HG02642 (cell line): ENCODE data around the gene CHST14.

Experiments used
- ATAC-seq: cut with Tn5 transposase; IDR thresholded peaks from one replicate; pipeline ENCODE4 v1.9.1; 2021; ENCODE audit warnings: mild to moderate bottlenecking; ENCODE audit not compliant: unreplicated experiment, poor library complexity

The CHST14 gene

DNA sequence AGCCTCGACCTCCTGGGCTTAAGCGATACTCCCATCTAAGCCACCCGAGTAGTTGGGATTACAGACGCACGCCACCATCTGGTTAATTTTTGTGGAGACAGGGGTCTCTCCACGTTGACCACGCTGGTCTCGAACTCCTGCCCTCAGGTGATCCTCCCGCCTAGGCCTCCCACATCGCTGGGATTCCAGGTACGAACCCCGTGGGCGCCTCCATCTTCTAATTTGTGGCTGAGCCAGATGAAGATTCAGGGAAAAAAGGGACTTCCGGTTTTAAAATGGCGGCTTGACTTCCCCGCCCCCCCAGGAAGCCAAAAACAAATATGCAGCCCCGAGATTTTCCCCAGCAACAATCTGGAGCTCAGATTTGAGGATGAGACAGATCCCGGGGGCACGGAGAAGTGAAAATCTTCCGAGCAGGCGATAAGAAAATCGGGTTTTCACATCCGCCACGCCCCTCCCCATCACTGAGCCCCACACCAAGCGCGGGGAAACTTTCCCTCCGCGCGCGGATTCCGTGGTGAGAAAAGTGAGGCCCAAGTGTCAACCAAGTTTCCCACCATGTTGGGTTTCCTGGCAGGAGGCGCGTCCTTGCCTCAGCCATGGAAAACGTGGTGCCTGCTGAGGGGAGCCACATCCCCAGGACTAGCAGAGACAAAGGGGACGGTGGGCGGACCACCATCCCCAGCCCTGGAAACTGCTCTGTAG, 15.4 kb downstream of the CHST14 start:
- ATAC-seq: no peak

GRCh38 chr15:40487816-40488682, 17.3 kb downstream of the CHST14 start:
- no peak for ATAC-seq

DNA sequence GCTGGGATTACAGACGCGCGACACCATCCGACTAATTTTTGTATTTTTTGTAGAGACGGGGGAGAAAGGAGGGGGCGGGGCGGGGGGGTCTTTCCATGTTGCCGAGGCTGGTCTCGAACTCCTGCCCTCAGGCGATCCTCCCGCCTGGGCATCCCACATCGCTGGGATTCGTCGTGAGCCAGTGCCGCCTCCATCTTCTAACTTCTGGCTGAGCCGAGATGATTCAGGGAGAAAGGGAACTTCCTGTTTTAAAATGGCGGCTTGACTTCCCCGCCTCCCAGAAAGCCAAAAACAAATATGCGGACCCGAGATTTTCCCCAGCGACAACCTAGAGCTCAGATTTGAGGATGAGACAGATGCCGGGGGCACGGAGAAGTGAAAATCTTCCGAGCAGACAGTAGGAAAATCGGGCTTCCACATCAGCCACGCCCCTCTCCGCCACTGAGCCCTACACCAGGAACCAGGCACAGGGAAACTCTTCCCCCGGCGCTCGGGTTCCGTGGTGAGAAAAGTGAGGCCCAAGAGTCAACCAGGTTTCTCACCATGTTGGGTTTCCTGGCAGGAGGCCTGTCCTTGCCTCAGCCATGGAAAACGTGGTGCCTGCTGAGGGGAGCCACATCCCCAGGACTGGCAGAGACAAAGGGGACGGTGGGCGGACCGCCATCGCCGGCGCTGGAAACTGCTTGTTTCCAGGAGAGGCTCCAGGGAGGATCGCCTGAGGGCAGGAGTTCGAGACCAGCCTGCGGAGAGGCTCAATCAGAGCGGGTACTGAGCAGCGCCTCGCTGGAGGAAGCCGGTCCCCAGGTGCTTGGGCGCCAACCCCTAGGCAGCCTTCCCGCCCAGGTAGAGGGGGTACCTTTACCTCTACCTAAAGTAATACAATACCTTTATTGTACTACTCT, 18.7 kb downstream of the CHST14 start:
- ATAC-seq: no peak

DNA sequence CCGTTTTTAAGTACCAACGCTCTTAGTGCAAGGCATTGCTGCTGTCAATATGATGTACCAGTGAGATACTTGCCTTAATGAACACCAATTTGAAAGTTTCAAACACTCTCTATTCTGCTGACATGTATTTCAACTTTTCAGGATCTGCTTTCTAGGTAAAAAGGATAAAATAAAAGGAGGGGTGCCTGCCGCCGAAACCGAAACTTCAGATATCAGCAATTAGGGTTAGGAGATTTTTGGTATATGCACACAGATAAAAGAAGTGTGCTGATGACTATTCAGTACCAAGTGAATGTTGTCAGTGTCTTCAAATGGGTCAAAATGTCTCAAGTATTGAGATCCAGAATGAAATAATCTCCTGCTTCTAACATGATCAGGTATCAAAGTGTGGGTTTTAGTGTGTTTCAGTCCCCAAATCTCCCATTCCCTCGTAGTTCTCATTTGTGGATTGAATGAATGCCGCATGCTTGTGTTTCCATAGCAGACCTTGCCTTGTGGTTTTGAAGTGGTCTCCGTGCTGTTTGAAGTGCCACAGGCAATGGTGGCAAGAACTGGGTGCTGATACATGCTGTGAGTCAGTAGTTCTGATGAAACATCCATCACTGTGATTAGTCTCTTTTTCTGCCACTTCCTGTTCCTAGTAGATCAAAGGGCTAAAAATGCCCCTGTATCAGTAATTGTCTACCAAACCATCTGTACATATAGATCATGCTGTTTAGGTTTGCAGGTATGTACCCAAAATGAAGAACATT, 22.5 kb downstream of the CHST14 start:
- ATAC-seq: no peak

DNA sequence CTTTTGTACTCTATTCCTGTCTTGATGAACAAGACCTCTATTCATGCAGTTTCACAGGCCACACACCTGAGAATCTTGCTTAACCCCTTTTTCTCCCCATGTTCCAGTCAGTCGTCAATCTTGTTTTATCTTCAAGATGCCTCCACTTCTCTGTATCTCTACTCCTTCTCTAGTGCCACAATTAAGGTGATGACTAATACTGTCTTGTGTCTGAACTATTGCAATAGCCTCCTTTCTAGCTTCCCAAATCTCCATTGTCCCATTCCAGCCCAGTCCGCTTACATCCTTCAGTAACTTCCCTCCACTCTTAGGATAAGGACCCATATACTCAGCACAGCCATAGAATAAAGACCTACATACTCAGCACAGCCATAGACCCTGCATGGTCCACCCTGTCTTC, 24.7 kb downstream of the CHST14 start:
- no peak for ATAC-seq

GRCh38 chr15:40498418-40498817, 27.6 kb downstream of the CHST14 start:
- ATAC-seq: no peak

DNA sequence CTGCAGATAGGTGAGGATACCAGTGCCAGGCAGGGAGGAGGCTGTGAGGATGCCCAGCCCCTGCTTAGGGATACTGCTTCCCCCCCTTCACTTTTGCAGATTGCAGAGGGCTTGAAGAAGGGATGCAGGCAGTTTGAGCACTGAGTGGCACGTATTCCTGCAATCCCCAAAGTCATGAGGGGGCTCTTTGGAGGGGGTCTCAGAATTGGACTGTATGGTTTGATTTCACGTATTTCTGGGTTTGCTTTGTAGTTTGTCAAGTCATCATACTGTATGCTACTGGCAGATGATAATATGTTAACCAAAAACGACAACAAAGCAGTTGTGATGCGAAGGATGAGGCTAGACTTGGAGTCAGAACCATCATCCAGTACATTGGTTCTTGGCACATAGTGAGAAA, 28.1 kb downstream of the CHST14 start:
- ATAC-seq: no peak

GRCh38 chr15:40499931-40500330, 29.1 kb downstream of the CHST14 start:
- no peak for ATAC-seq

- ATAC-seq: no peak
These were observed 30.0 kb downstream of the CHST14 start for GRCh38 chr15:40500568-40501330.

DNA sequence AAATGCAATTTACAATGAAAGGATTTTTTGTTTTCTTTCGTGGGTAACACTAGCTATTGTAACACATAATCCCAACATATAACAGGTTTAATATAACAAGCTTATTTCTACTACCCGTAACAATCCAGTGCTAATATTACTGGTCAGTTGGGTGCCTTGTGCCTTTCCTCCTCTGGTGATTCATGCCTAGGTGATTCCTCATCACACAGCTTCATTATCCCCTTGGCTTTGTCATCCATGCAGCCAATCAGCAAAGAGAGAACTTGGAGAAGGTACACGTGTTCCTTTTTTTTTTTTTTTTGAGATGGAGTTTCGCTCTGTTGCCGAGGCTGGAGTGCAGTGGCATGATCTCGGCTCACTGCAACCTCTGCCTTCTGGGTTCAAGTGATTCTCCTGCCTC, 30.7 kb downstream of the CHST14 start:
- no peak for ATAC-seq

- ATAC-seq: peak; percentile 70
These were observed 36.3 kb downstream of the CHST14 start for GRCh38 chr15:40506964-40507571.

DNA sequence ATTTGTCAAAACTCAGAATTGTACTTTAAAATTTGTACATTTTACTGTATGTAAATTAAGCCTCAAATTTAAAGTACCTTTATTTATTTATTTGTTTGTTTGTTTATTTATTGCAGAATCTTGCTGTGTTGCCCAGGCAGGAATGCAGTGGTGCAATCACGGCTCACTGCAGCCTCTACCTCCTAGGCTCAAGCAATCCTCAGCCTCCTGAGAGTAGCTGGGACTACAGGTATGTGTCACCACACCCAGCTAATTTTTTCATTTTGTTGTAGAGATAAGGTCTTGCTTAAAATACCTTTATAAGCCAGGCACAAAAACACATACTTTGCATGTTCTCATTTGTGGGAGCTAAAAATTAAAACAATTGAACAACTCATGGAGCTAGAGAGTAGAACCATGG, 37.4 kb downstream of the CHST14 start:
- ATAC-seq: no peak

DNA sequence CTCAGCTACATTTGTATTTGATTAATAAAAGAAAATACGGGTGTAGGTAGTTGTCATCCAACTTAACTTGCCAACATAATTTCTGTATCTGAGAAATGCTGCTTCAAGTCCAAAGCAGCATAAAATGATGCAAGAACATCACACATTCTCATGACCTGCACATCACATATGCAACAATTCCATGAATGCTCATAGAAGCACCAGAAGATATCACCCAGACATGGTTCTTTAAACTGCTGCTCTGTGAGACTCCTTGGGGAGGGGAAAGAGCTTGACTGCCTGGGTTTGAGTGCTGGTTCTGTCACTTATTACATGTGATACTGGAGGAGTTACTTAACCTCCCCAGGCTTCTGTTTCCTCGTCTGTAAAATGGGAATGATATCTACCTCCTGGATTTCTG, 39.4 kb downstream of the CHST14 start:
- no peak for ATAC-seq

DNA sequence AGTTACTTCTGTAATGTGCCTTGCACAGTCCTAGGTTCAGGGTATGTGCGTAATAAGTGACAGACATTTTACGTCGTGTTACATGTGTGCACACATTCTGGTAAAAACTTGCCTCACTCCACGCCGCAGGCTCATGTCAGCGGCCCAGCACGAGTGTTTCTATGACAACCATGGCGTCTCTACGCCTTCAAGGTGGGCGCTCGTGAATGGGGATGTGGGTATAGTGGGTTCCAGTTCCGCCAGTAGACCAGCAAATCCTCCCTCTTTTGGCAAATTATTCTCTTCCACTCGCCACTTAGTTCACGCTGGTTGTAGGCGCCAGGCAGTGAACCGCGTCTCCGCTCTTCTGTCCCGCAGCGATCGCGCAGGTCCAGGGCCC, 40.3 kb downstream of the CHST14 start:
- peak; percentile 49 for ATAC-seq

DNA sequence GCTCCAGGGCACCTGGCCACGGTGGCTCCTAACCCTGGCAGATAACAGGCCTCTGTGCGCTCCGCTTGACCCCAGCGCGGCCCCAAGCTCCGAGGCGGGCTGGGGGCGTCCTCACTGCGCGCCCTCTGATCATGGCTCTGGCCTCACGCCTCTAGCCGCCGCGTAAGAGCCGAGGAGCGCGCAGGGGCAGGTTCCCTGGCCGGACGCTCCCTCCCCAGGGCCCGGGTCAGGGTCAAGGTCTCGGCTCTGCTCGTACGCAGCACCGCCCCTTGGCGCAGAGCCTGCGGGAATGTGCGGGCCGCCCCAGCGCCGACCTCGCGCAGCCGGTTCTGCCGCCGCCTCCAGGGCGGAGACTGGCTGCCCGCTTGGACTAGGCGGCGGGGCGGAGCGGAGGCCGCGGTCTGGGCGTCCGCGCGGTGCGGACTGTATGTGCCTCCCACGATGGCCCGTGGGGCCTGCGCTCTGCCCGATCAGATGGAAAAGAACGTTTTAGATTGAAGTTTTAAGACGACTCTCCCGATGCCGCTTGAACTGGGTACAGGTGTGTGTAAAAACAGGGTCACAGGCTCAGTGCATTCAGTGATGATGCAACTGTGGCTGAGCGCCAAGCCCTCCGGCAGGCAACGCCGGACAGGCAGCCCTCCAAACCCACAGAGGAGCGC, 40.8 kb downstream of the CHST14 start:
- ATAC-seq: peak; percentile 38

GRCh38 chr15:40512440-40512839, 41.7 kb downstream of the CHST14 start:
- no peak for ATAC-seq

DNA sequence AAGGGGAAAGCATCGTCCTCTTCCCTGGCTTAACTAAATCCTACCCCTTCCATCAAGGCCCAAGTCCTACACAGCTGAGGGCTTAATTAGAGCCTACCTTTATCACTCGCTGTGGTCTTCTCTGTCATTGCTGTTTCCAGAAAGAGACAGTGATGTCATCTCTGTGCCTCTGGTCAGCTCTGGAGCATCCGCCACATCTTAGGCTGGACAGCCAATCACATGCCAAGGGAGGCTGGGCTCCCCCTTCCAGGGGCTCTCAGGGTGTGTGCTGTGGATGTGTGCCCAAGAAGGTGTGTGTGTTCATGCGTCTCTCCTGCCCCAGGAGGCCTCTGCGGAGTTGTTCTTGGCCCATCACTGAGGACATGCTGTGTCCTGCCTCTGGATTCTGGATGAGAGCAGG, 42.8 kb downstream of the CHST14 start:
- no peak for ATAC-seq

GRCh38 chr15:40516322-40516721, 45.5 kb downstream of the CHST14 start:
- no peak for ATAC-seq
